ENCODE results near the gene TMBIM1. TPM values are rescaled to one million over a fixed set of nuclear protein-coding genes. Genes with fewer than 3 reads are reported as not detected.

Gene TMBIM1
- total RNA-seq, 4 donors from 2014 or later = 234 to 370 (median 319) TPM

- Histone ChIP-seq H3K4me1 (peaks cover 44% of the 10 kb centered on the region), H3K9me3 (no peaks in the 10 kb centered on the region), H3K4me3 (no peak overlapping the region), H3K36me3 (peaks cover 40% of the 10 kb centered on the region), H3K27me3 (no peaks in the 10 kb centered on the region), H3K27ac (peak overlapping the region; percentile 69)
- TF ChIP-seq EP300 (IDR thresholded peaks at IDR 0.05) (no peak), POLR2A (IDR thresholded peaks at IDR 0.05) (no peak), CTCF (IDR thresholded peaks at IDR 0.05) (no peak), POLR2AphosphoS5 (IDR thresholded peaks at IDR 0.05) (no peak)
- WGBS = 93% methylated on average over 5 of the region's 5 CpGs
- DNase-seq (ENCODE audit: low spot score in 2 of 2) = peak in 1 of 2 donors; percentile 25
Measured at GRCh38 chr2:218260166-218260565, 32.1 kb downstream of the TMBIM1 start.

- H3K4me3 ChIP-seq = peak overlapping the region; percentile 4
- 48% methylated on average over 15 of the region's 15 CpGs for WGBS
- H3K27me3 ChIP-seq = no peaks in the 10 kb centered on the region
- peak in 1 of 2 donors; percentile 84 for DNase-seq (ENCODE audit: low spot score in 2 of 2)
- TF ChIP-seq POLR2AphosphoS5 (IDR thresholded peaks at IDR 0.05) = no peak
- no peak for TF ChIP-seq EP300 (IDR thresholded peaks at IDR 0.05)
- TF ChIP-seq POLR2A (IDR thresholded peaks at IDR 0.05) = no peak
- no peak for TF ChIP-seq CTCF (IDR thresholded peaks at IDR 0.05)
- H3K36me3 ChIP-seq = peaks cover 40% of the 10 kb centered on the region
- no peaks in the 10 kb centered on the region for H3K9me3 ChIP-seq
- H3K27ac ChIP-seq = peak overlapping the region; percentile 69
- peaks cover 44% of the 10 kb centered on the region for H3K4me1 ChIP-seq
Measured at GRCh38 chr2:218259099-218259961, 33.0 kb downstream of the TMBIM1 start.

- Histone ChIP-seq H3K36me3 (peaks cover 42% of the 10 kb centered on the region), H3K27ac (no peak overlapping the region), H3K4me3 (no peak overlapping the region), H3K9me3 (no peaks in the 10 kb centered on the region), H3K4me1 (peaks cover 37% of the 10 kb centered on the region), H3K27me3 (no peaks in the 10 kb centered on the region)
- TF ChIP-seq CTCF (IDR thresholded peaks at IDR 0.05) (peak; percentile 13 to 38), POLR2A (IDR thresholded peaks at IDR 0.05) (no peak), EP300 (IDR thresholded peaks at IDR 0.05) (no peak), POLR2AphosphoS5 (IDR thresholded peaks at IDR 0.05) (no peak)
- 44% methylated on average over 8 of the region's 8 CpGs for WGBS
- DNase-seq (ENCODE audit: low spot score in 2 of 2) = peak; percentile 63 to 64
Measured at GRCh38 chr2:218257390-218257981, 34.8 kb downstream of the TMBIM1 start.

GRCh38 chr2:218256612-218257350, 35.5 kb downstream of the TMBIM1 start:
- WGBS = 96% methylated on average over 13 of the region's 13 CpGs
- peak; percentile 29 to 34 for DNase-seq (ENCODE audit: low spot score in 2 of 2)
- no peaks in the 10 kb centered on the region for H3K27me3 ChIP-seq
- no peak overlapping the region for H3K4me3 ChIP-seq
- peaks cover 49% of the 10 kb centered on the region for H3K36me3 ChIP-seq
- peaks cover 34% of the 10 kb centered on the region for H3K4me1 ChIP-seq
- no peaks in the 10 kb centered on the region for H3K9me3 ChIP-seq
- TF ChIP-seq CTCF (IDR thresholded peaks at IDR 0.05) = no peak
- no peak overlapping the region for H3K27ac ChIP-seq

GRCh38 chr2:218255446-218255845, 36.9 kb downstream of the TMBIM1 start:
- 79% methylated on average over 6 of the region's 6 CpGs for WGBS
- no peak for DNase-seq (ENCODE audit: low spot score in 2 of 2)
- H3K27me3 ChIP-seq = no peaks in the 10 kb centered on the region
- no peak overlapping the region for H3K4me3 ChIP-seq
- peaks cover 63% of the 10 kb centered on the region for H3K36me3 ChIP-seq
- H3K4me1 ChIP-seq = peaks cover 24% of the 10 kb centered on the region
- no peak overlapping the region for H3K27ac ChIP-seq
- H3K9me3 ChIP-seq = no peaks in the 10 kb centered on the region
- TF ChIP-seq POLR2AphosphoS5 (IDR thresholded peaks at IDR 0.05) = no peak
- no peak for TF ChIP-seq POLR2A (IDR thresholded peaks at IDR 0.05)
- TF ChIP-seq CTCF (IDR thresholded peaks at IDR 0.05) = no peak
- TF ChIP-seq EP300 (IDR thresholded peaks at IDR 0.05) = no peak
